ENCODE results near the gene PRSS33.

- TF ChIP-seq POLR2A (IDR thresholded peaks at IDR 0.05) (no peak), CTCF (IDR thresholded peaks at IDR 0.05) (no peak), POLR2AphosphoS5 (IDR thresholded peaks at IDR 0.05) (no peak)
Observed at GRCh38 chr16:2773188-2773968, 14.0 kb downstream of the PRSS33 start.

Data from gastroesophageal sphincter (tissue), 3 donors.